ENCODE data around the gene RSF1.

RSF1 gene

DNA sequence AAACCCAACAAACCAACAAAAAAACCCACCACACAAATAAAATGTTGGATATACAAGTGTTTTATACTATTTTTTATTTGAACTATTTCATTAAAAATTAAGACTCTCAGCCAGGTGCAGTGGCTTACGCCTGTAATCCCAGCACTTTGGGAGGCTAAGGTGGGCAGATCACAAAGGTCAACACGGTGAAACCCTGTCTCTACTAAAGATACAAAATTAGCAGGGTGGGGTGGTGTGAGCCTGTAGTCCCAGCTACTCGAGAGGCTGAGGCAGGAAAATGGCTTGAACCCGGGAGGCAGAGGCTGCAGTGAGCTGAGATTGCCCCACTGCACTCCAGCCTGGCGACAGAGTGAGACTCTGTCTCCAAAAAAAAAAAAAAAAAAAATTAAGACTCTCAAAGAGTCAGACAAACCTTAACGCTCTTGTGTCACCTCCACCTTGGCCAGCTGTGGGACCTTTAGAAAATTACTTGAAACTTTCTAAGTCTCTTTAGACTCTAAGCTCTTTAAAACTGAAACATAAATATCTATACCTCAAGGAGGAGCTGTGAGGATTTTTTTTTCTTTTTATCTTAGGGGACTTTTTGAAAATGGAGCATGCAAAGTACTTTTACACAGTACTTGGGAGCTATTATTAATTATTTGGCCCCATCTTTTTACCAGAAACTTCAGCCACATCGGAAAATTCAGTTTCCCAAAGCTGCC is 114.5 kb downstream of the RSF1 start:
- no peak overlapping the region for H3K4me3 ChIP-seq (ENCODE audit: control insufficient read depth, low read depth, low read length)
- TF ChIP-seq, protein P1, sequence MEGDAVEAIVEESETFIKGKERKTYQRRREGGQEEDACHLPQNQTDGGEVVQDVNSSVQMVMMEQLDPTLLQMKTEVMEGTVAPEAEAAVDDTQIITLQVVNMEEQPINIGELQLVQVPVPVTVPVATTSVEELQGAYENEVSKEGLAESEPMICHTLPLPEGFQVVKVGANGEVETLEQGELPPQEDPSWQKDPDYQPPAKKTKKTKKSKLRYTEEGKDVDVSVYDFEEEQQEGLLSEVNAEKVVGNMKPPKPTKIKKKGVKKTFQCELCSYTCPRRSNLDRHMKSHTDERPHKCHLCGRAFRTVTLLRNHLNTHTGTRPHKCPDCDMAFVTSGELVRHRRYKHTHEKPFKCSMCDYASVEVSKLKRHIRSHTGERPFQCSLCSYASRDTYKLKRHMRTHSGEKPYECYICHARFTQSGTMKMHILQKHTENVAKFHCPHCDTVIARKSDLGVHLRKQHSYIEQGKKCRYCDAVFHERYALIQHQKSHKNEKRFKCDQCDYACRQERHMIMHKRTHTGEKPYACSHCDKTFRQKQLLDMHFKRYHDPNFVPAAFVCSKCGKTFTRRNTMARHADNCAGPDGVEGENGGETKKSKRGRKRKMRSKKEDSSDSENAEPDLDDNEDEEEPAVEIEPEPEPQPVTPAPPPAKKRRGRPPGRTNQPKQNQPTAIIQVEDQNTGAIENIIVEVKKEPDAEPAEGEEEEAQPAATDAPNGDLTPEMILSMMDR (conservative IDR thresholded peaks at IDR 0.05; ENCODE audit: control insufficient read depth, insufficient read depth, low read depth, low read length): no peak

DNA sequence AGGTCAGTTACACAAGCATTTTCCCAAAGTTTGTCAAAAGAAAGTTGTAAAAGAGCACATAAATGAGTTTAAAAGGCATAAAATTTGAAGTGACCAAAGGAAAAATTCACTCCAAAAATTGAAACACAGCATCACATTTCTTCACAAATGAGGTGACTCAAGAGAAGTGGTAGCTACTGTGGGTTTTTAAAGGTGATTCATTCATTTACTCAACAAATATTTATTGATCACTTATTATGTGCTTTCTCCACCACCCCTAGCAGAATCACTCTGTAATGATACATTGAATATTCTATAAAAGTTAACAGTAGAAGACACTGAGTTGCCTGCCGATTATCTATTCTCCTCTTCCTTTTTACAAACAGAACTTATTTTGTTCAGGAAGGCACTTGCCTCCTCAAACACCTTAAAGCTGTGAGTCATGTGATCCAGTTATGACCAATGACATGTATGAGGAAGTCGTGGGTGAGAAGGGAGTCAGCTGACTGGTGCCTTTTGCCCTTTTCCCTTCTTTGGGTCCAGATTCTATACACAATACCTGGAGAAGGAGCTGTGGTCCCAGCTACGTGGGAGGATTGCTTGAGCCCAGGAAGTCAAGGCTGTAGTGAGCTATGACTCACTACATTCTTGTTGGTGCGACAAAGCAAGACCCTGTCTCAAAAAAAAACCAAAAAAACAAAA is 115.2 kb downstream of the RSF1 start:
- no peak overlapping the region for H3K4me3 ChIP-seq (ENCODE audit: control insufficient read depth, low read depth, low read length)
- TF ChIP-seq, protein P1 (conservative IDR thresholded peaks at IDR 0.05; ENCODE audit: control insufficient read depth, insufficient read depth, low read depth, low read length): no peak
- peak; percentile 44 for DNase-seq (ENCODE audit: low read depth)

More for the DNA sequence above, 114.5 kb downstream of the RSF1 start:
- no peak for DNase-seq (ENCODE audit: low read depth)

DNA sequence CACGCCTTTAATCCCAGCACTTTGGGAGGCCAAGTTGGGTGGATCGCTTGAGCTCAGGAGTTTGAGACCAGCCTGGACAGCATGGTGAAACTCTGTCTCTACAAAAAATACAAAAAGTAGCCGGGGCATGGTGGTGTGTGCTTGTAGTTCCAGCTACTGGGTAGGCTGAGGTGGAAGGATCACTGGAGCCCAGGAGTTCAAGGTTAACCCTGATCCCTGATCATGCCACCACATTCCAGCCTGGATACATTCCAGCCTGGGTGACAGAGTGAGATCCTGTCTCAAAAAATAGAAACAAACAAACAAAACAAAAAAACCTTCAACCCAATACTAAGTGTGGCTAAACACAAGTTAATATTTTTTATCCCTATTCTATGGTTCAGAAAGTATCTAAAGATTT is 116.5 kb downstream of the RSF1 start:
- no peak for DNase-seq (ENCODE audit: low read depth)
- no peak overlapping the region for H3K4me3 ChIP-seq (ENCODE audit: control insufficient read depth, low read depth, low read length)
- TF ChIP-seq, protein P1 (conservative IDR thresholded peaks at IDR 0.05; ENCODE audit: control insufficient read depth, insufficient read depth, low read depth, low read length): no peak

DNA sequence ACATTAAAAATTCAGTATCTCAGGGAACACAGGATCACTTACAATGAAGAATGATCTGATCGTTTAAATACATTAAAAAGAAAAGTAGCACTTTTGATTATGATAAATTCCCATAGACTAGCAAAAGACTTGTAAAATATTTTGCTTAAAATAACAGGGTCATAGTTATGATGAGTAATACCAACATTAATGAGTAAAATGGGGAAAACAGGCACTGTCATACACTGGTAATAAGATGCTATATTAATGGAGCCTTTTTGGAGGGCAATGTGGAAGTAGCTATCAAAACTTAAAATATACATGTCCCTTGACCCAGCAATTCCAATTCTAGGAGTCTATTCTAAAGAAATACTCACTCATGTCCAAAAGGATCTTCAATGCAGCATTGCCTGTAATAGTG is 121.1 kb downstream of the RSF1 start:
- TF ChIP-seq, protein P1 (conservative IDR thresholded peaks at IDR 0.05; ENCODE audit: control insufficient read depth, insufficient read depth, low read depth, low read length): no peak
- no peak for DNase-seq (ENCODE audit: low read depth)
- H3K4me3 ChIP-seq (ENCODE audit: control insufficient read depth, low read depth, low read length): no peak overlapping the region

DNA sequence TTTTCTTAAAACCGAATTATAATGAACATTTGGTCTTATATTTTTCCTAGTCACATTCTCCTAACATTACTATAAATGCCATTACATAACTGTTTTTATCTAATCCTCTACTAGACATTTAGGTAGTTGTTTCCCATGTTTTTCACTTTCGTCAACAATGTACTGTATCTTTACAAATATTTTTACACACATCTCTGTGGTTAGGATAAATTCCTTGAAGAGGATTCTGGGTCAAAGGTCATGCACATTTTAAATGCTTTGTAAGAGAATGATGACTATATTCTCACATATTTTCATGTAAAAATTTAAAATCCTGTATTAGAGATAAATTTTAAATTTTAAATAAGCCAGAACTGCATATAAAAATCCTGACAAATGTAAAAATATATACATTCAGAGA is 121.6 kb downstream of the RSF1 start:
- no peak overlapping the region for H3K4me3 ChIP-seq (ENCODE audit: control insufficient read depth, low read depth, low read length)
- no peak for DNase-seq (ENCODE audit: low read depth)
- TF ChIP-seq, protein P1 (conservative IDR thresholded peaks at IDR 0.05; ENCODE audit: control insufficient read depth, insufficient read depth, low read depth, low read length): no peak

DNA sequence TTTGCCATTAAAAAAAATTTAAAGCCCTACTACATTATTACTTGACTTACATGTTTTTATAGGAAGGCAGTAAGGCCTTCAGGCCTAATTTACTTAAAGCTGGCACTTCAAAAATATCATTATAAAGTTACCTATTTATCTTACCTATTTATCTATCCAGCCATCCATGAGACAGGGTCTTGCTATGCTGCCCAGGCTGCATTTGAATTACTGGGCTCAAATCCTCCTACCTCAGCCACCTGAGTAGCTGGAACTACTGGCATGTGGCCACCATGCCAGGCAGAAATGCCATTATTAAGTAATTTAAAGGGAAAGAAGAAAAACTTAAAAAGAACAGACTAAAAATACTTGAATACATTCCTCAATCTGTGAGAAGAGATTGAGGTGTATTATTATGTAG is 122.7 kb downstream of the RSF1 start:
- H3K4me3 ChIP-seq (ENCODE audit: control insufficient read depth, low read depth, low read length): no peak overlapping the region
- no peak for DNase-seq (ENCODE audit: low read depth)
- TF ChIP-seq, protein P1 (conservative IDR thresholded peaks at IDR 0.05; ENCODE audit: control insufficient read depth, insufficient read depth, low read depth, low read length): no peak
